Tibial nerve (tissue), 4 donors: ENCODE data around the gene TP53I3. TPM values are rescaled to one million over a fixed set of nuclear protein-coding genes. Genes with fewer than 3 reads are reported as not detected.

Source experiments
- DNase-seq, 2 donors: peaks; one replicate each; pipeline ENCODE4 v3.0.0-alpha.2; 2019; ENCODE audit warnings: low spot score in 2 of 2
- H3K27ac ChIP-seq, 4 donors: fragments of 200-600 bp; sonication (generic) in 3 of 4; one replicate each; pipeline ENCODE4 v1.5.1; 2017 to 2019; ENCODE audit warnings: mild to moderate bottlenecking in 1 of 4
- H3K27me3 ChIP-seq, 2 donors: fragments of 200-600 bp; sonication (generic) in 1 of 2; one replicate each; pipeline versions ENCODE4 v1.5.1 to v1.6.0; 2017 to 2019
- H3K36me3 ChIP-seq, 3 donors: fragments of 200-600 bp; sonication (generic); one replicate each; pipeline ENCODE4 v1.5.1; 2018 to 2019
- H3K4me1 ChIP-seq, 4 donors: fragments of 200-600 bp; sonication (generic) in 3 of 4; one replicate each; pipeline ENCODE4 v1.5.1; 2017 to 2019
- H3K4me3 ChIP-seq, 4 donors: fragments of 200-600 bp; sonication (generic) in 3 of 4; one replicate each; pipeline ENCODE4 v1.5.1; 2017 to 2019; ENCODE audit warnings: mild to moderate bottlenecking in 1 of 4, moderate library complexity in 1 of 4
- H3K9me3 ChIP-seq, 4 donors: fragments of 200-600 bp; sonication (generic) in 3 of 4; one replicate each; pipeline ENCODE4 v1.5.1; 2017 to 2019
- CTCF ChIP-seq, 5 experiments: fragments of 200-600 bp in 3 of 5; fragments of 450-650 bp in 2 of 5; sonication (generic) in 3 of 5; IDR thresholded peaks; one replicate each; pipeline ENCODE4 v1.5.1; 2016 to 2019; ENCODE audit warnings: antibody characterized with exemption in 5 of 5, mild to moderate bottlenecking in 3 of 5, moderate library complexity in 2 of 5
- EP300 ChIP-seq, 2 donors: sonication (generic); formaldehyde crosslinking; IDR thresholded peaks; one replicate each; pipeline ENCODE4 v1.6.1; 2017; ENCODE audit warnings: antibody characterized with exemption in 2 of 2, mild to moderate bottlenecking in 1 of 2
- POLR2A ChIP-seq, 2 donors: fragments of 450-650 bp; IDR thresholded peaks; one replicate each; pipeline ENCODE4 v1.6.1; 2017; ENCODE audit warnings: antibody characterized with exemption in 2 of 2, mild to moderate bottlenecking in 2 of 2, moderate library complexity in 2 of 2
- WGBS, 2 donors: methylation state at CpG; one replicate each; pipeline ENCODE4 v1.1.5; 2018; 5-methylcytosine and 5-hydroxymethylcytosine counted together
- total RNA-seq, 4 donors: library from RNA; depleted of rRNA; stranded (reverse); fragments of >200 nt; gene quantifications; one replicate each; pipeline ENCODE4 v1.1.0, GENCODE V29; 2016

TP53I3 gene
- total RNA-seq: 100 to 1,000 TPM in 3 of 4 donors, 10 to 100 TPM in 1; 21.0 to 134 (median 114) TPM

- H3K4me3 ChIP-seq: peak within 1 kb of the TSS; percentile 59 to 78 (median 64)
- H3K27ac ChIP-seq: peak within 1 kb of the TSS; percentile 90 to 96 (median 92)
- peaks cover 0 to 17% (median 8%) of the 10 kb centered on the region in 4 donors for H3K4me1 ChIP-seq
- WGBS, 2 donors: 1% methylated on average over 30 to 33 of the region's 44 CpGs
- peak; percentile 79 to 85 for DNase-seq
- H3K9me3 ChIP-seq: no peaks in the 10 kb centered on the region
- TF ChIP-seq POLR2A (IDR thresholded peaks at IDR 0.05): peak; percentile 65 to 72
- TF ChIP-seq CTCF (IDR thresholded peaks at IDR 0.05): peak; percentile 95 to 99 (median 97)
- peak; percentile 16 to 83 for TF ChIP-seq EP300 (IDR thresholded peaks at IDR 0.05)
- peaks cover 0 to 50% (median 0%) of the 10 kb centered on the region in 3 donors for H3K36me3 ChIP-seq
- no peaks in the 10 kb centered on the region for H3K27me3 ChIP-seq
Measured at GRCh38 chr2:24084386-24085199, at the start of gene TP53I3. Gene TP53I3, minus strand, starts transcription at chr2:24084834. Its CDS starts 508 bp downstream, at chr2:24084326.

- no peaks in the 10 kb centered on the region for H3K27me3 ChIP-seq
- H3K36me3 ChIP-seq: peaks cover 0 to 5% (median 0%) of the 10 kb centered on the region in 3 donors
- H3K4me1 ChIP-seq: peaks cover 0 to 6% (median 0%) of the 10 kb centered on the region in 4 donors
- WGBS, 2 donors: 96 to 100% methylated on average over 3 of the region's 3 CpGs
- peaks cover 0 to 6% (median 0%) of the 10 kb centered on the region in 4 donors for H3K9me3 ChIP-seq
- H3K4me3 ChIP-seq: no peak overlapping the region
- H3K27ac ChIP-seq: no peak overlapping the region
- TF ChIP-seq POLR2A (IDR thresholded peaks at IDR 0.05) (no peak), CTCF (IDR thresholded peaks at IDR 0.05) (no peak), EP300 (IDR thresholded peaks at IDR 0.05) (no peak)
- no peak for DNase-seq
Measured at GRCh38 chr2:24132543-24132942, 47.9 kb upstream of the TP53I3 start.

DNA sequence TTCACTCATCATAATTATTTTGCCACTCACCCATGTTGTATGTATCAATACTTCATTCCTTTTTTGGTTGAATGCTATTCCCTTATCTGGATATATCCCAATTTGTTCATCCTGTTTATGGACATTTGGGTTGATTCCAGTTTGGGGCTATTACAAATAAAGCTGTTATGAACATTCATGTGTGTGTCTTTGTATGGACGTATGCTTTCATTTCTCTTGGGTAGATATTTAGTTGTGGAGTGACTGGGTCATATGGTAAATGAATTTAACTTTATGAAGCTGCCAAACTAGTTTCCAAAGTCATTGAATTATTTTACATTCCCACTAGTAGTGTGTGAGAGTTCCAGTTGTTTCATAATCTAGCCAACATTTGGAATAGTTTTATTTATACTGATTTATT lies 41.3 kb upstream of the TP53I3 start:
- TF ChIP-seq CTCF (IDR thresholded peaks at IDR 0.05) (no peak), EP300 (IDR thresholded peaks at IDR 0.05) (no peak), POLR2A (IDR thresholded peaks at IDR 0.05) (no peak)
- 27 to 41% methylated on average over 1 of the region's 1 CpG for whole genome bisulfite sequencing, 2 donors
- Histone ChIP-seq H3K27ac (no peak overlapping the region), H3K27me3 (no peaks in the 10 kb centered on the region), H3K9me3 (no peaks in the 10 kb centered on the region), H3K4me1 (peaks cover 0 to 34% (median 14%) of the 10 kb centered on the region in 4 donors), H3K4me3 (no peak overlapping the region), H3K36me3 (no peaks in the 10 kb centered on the region)
- no peak for DNase-seq

- H3K27me3 ChIP-seq: no peaks in the 10 kb centered on the region
- peak in 1 of 2 donors; percentile 16 for DNase-seq
- H3K9me3 ChIP-seq: no peaks in the 10 kb centered on the region
- H3K27ac ChIP-seq: peak overlapping the region; percentile 80 to 97 (median 94)
- H3K4me3 ChIP-seq: peak overlapping the region; percentile 53 to 79 (median 64)
- H3K4me1 ChIP-seq: peaks cover 0 to 39% (median 11%) of the 10 kb centered on the region in 4 donors
- WGBS, 2 donors: 7 to 9% methylated on average over 8 of the region's 9 CpGs
- no peak for TF ChIP-seq CTCF (IDR thresholded peaks at IDR 0.05)
- no peak for TF ChIP-seq EP300 (IDR thresholded peaks at IDR 0.05)
- TF ChIP-seq POLR2A (IDR thresholded peaks at IDR 0.05): no peak
- no peaks in the 10 kb centered on the region for H3K36me3 ChIP-seq
Measured at GRCh38 chr2:24123922-24124580, 39.4 kb upstream of the TP53I3 start.
